ENCODE data around the gene GATM. TPM values are rescaled to one million over a fixed set of nuclear protein-coding genes. Genes with fewer than 3 reads are reported as not detected.

GATM gene
- total and polyA plus RNA-seq, 12 donors = 3.6 to 73.2 (median 25.8) TPM

GRCh38 chr15:45376967-45377608 lies 1.3 kb downstream of the GATM start:
- H3K27ac ChIP-seq = no peak overlapping the region
- TF ChIP-seq CTCF (IDR thresholded peaks at IDR 0.05) (no peak), POLR2A (IDR thresholded peaks at IDR 0.05) (no peak)
- DNase-seq = no peak
- H3K4me3 ChIP-seq = peak overlapping the region in 2 of 4 donors; percentile 44 to 75
- intact Hi-C loops (cut with DNase I) = no loop called here
- peaks cover 22 to 29% of the 10 kb centered on the region in 2 donors for H3K4me1 ChIP-seq (replicated peaks in 1 of 2)
- WGBS, 4 donors = 41 to 54% (median 50%) methylated on average over 5 of the region's 5 CpGs
- no peaks in the 10 kb centered on the region for H3K27me3 ChIP-seq
- H3K36me3 ChIP-seq (replicated peaks in 1 of 2) = no peaks in the 10 kb centered on the region
- no peaks in the 10 kb centered on the region for H3K9me3 ChIP-seq (replicated peaks in 1 of 3)

GRCh38 chr15:45376300-45376928 lies 1.9 kb downstream of the GATM start:
- WGBS, 4 donors = 64 to 71% (median 67%) methylated on average over 11 of the region's 11 CpGs
- no peak for TF ChIP-seq POLR2A (IDR thresholded peaks at IDR 0.05)
- TF ChIP-seq CTCF (IDR thresholded peaks at IDR 0.05) = no peak
- H3K27me3 ChIP-seq = no peaks in the 10 kb centered on the region
- intact Hi-C loops (cut with DNase I) = no loop called here
- H3K27ac ChIP-seq = no peak overlapping the region
- no peaks in the 10 kb centered on the region for H3K36me3 ChIP-seq (replicated peaks in 1 of 2)
- H3K9me3 ChIP-seq (replicated peaks in 1 of 3) = no peaks in the 10 kb centered on the region
- H3K4me1 ChIP-seq (replicated peaks in 1 of 2) = peaks cover 22 to 29% of the 10 kb centered on the region in 2 donors
- H3K4me3 ChIP-seq = no peak overlapping the region
- DNase-seq = no peak

- intact Hi-C loops (cut with DNase I) = no loop called here
- Histone ChIP-seq H3K27me3 (no peaks in the 10 kb centered on the region), H3K36me3 (replicated peaks in 1 of 2) (no peaks in the 10 kb centered on the region), H3K9me3 (replicated peaks in 1 of 3) (no peaks in the 10 kb centered on the region), H3K27ac (no peak overlapping the region), H3K4me3 (no peak overlapping the region), H3K4me1 (replicated peaks in 1 of 2) (peaks cover 22 to 29% of the 10 kb centered on the region in 2 donors)
- TF ChIP-seq CTCF (IDR thresholded peaks at IDR 0.05) (no peak), POLR2A (IDR thresholded peaks at IDR 0.05) (no peak)
- whole genome bisulfite sequencing, 4 donors = 78 to 85% (median 82%) methylated on average over 3 of the region's 3 CpGs
- no peak for DNase-seq
Observed at GRCh38 chr15:45375836-45376235, 2.5 kb downstream of the GATM start.

- H3K27me3 ChIP-seq = no peaks in the 10 kb centered on the region
- 33 to 54% (median 45%) methylated on average over 2 of the region's 2 CpGs for WGBS, 4 donors
- peak overlapping the region in 1 of 5 donors; percentile 31 for H3K27ac ChIP-seq
- intact Hi-C loops (cut with DNase I) = no loop called here
- no peaks in the 10 kb centered on the region for H3K36me3 ChIP-seq (replicated peaks in 1 of 2)
- TF ChIP-seq CTCF (IDR thresholded peaks at IDR 0.05) = no peak
- TF ChIP-seq POLR2A (IDR thresholded peaks at IDR 0.05) = no peak
- DNase-seq = no peak
- no peak overlapping the region for H3K4me3 ChIP-seq
- no peaks in the 10 kb centered on the region for H3K9me3 ChIP-seq (replicated peaks in 1 of 3)
- peaks cover 22 to 29% of the 10 kb centered on the region in 2 donors for H3K4me1 ChIP-seq (replicated peaks in 1 of 2)
Observed at GRCh38 chr15:45373976-45374375, 4.4 kb downstream of the GATM start.

Measured in adrenal gland (tissue), 12 donors.